HG03457 (cell line): Measurements from ENCODE around the gene MRTFA.

Experiments
- ATAC-seq: cut with Tn5 transposase; IDR thresholded peaks from one replicate; pipeline ENCODE4 v1.9.1; 2021; ENCODE audit warnings: moderate number of reproducible peaks; ENCODE audit not compliant: unreplicated experiment

Gene MRTFA

DNA sequence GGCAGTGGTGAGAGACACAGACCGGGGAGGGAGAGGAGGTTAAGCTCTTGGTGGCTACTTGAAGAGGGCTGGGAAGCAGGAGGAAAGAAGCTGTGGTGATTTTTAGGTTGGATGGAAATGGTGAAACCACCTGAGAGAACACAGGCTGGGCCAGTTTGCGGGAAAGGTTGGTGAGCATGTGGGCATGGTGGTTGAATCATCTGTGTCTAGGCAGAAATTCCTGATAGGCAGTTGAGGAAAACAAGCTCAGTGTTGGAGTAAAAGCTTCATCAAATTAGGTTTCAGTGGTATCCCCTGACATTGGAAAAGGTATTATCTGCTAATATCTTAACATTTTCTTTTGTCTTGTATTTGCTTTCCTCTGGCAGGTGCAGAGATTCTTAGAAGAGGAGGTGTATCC is 270.5 kb downstream of the MRTFA start:
- ATAC-seq, result no peak

DNA sequence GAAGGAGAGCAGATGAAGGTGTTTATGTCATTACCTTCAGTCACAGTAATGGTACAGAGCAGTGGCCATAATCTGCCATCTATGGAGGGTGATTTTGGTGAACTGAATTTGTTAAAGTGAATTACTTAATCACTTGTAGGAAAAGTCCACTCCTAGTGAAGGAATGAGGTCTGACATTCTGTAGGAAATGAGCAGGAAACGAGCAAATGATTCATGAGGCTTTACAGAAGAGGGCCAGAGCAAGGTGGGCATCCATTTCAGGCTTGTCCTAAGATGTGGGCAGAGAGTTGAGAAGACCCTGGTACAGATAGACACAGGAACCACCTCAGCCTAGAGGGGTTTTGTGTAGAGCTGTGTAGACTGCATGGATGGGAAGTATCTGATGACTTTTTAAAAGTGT is 272.1 kb downstream of the MRTFA start:
- no peak for ATAC-seq

DNA sequence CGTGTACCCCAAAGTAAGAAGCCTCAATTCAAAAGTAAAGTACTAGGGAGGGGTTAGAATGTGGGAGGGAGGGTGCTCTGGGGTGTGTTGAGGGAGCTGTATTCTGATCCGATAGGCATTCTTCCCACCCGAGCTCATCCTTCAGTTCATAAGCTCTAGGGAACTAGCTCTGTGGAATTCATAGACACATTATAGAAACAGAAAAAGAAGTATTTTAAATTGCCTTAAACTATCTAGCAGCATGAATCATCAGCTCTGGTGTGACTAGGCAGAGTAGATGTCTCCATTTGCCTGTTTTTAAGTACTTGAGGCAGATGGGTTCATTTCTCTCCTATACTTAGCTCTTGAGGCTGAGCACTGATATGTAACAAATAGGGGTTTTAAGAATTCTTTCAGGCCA is 273.5 kb downstream of the MRTFA start:
- no peak for ATAC-seq

DNA sequence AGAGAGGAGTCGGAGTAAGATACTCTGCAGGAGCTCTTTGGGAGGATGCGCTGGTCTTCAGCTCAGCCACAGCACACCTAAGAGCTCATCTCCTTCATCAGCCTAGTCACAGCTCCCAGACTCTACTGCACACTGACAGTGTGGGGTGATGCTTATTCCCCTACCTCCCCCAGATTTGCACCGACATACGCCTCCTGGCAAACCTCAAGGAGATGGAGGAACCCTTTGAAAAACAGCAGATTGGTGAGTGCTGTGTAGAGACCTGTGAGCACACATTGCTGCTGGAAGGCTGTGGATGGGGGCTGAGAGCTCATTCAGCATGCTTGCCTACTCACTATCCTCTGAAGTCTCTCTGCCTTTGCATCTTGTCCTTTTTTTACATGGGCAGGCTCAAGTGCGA is 275.4 kb downstream of the MRTFA start:
- ATAC-seq, result no peak
